Parathyroid adenoma (tissue), 2 donors: ENCODE measurements around the gene EPHA6.

Experiments used
- H2AFZ ChIP-seq: fragments of 300-600 bp; sonication (generic); one replicate; pipeline ENCODE4 v1.7.0; 2017; ENCODE audit warnings: antibody characterized with exemption, mild to moderate bottlenecking
- H3K27ac ChIP-seq: fragments of 300-600 bp; sonication (generic); one replicate; pipeline ENCODE4 v1.7.0; 2017
- H3K27me3 ChIP-seq: fragments of 300-600 bp; sonication (generic); one replicate; pipeline ENCODE4 v1.7.0; 2017; ENCODE audit warnings: low read length; ENCODE audit not compliant: control insufficient read depth, insufficient read depth
- H3K36me3 ChIP-seq: fragments of 300-600 bp; sonication (generic); one replicate; pipeline ENCODE4 v1.7.0; 2017; ENCODE audit warnings: low read length; ENCODE audit not compliant: control insufficient read depth, insufficient read depth
- H3K4me1 ChIP-seq: fragments of 300-600 bp; sonication (generic); one replicate; pipeline ENCODE4 v1.7.0; 2017; ENCODE audit warnings: control low read depth
- H3K4me2 ChIP-seq: fragments of 300-600 bp; sonication (generic); one replicate; pipeline ENCODE4 v1.7.0; 2017; ENCODE audit warnings: low read length
- H3K4me3 ChIP-seq: fragments of 300-600 bp; sonication (generic); one replicate; pipeline ENCODE4 v1.7.0; 2017; ENCODE audit warnings: low read depth, low read length
- H3K79me2 ChIP-seq: fragments of 300-600 bp; sonication (generic); one replicate; pipeline ENCODE4 v1.7.0; 2017; ENCODE audit warnings: control low read depth
- H3K9ac ChIP-seq: fragments of 300-600 bp; sonication (generic); one replicate; pipeline ENCODE4 v1.7.0; 2017; ENCODE audit warnings: mild to moderate bottlenecking
- H3K9me3 ChIP-seq: fragments of 300-600 bp; sonication (generic); one replicate; pipeline ENCODE4 v1.7.0; 2017; ENCODE audit warnings: low read length; ENCODE audit not compliant: control insufficient read depth
- CTCF ChIP-seq: fragments of 300-600 bp; sonication (generic); IDR thresholded peaks from one replicate; pipeline ENCODE4 v1.7.0; 2017; ENCODE audit warnings: antibody characterized with exemption, mild to moderate bottlenecking
- donor health status: primary hyperparathyroidism.

Gene EPHA6

GRCh38 chr3:97125902-97126499 is 311.6 kb downstream of the EPHA6 start:
- no peak overlapping the region for H3K4me2 ChIP-seq
- no peaks in the 10 kb centered on the region for H3K79me2 ChIP-seq
- no peak for TF ChIP-seq CTCF
- no peak overlapping the region for H3K4me3 ChIP-seq
- H3K4me1 ChIP-seq, result no peaks in the 10 kb centered on the region
- no peaks in the 10 kb centered on the region for H3K9me3 ChIP-seq
- H3K27me3 ChIP-seq, result no peaks in the 10 kb centered on the region
- H3K9ac ChIP-seq, result no peak overlapping the region
- H2AFZ ChIP-seq, result no peak overlapping the region
- no peaks in the 10 kb centered on the region for H3K36me3 ChIP-seq
- H3K27ac ChIP-seq, result no peak overlapping the region

DNA sequence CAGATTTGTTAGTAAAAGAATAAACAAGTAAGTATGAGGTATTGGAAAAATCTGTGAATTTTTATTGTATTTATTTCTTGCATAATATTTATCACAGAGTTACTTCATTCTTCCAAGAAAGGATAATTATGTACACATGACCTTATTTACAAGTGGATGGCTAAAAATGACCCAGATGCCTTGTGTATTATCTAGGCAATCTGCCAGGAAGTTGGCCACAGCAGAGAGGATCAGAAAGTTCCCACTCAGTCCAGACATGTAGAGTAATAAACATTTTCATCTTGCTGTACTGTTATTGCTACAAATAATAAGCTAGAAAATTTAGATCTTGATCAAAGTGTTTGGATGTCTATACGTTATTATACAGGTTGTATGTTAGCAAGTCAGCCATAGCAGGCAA is 317.1 kb downstream of the EPHA6 start:
- Histone ChIP-seq H3K27me3 (no peaks in the 10 kb centered on the region), H3K36me3 (no peaks in the 10 kb centered on the region), H3K4me3 (no peak overlapping the region), H3K79me2 (no peaks in the 10 kb centered on the region), H3K4me2 (no peak overlapping the region), H3K4me1 (no peaks in the 10 kb centered on the region), H3K9ac (no peak overlapping the region), H3K27ac (no peak overlapping the region), H2AFZ (no peak overlapping the region), H3K9me3 (no peaks in the 10 kb centered on the region)
- TF ChIP-seq CTCF, result no peak

GRCh38 chr3:97138914-97139541 is 324.6 kb downstream of the EPHA6 start:
- H3K79me2 ChIP-seq, result no peaks in the 10 kb centered on the region
- no peak overlapping the region for H3K4me2 ChIP-seq
- H3K9me3 ChIP-seq, result no peaks in the 10 kb centered on the region
- H3K27ac ChIP-seq, result no peak overlapping the region
- no peak overlapping the region for H3K4me3 ChIP-seq
- H3K27me3 ChIP-seq, result no peaks in the 10 kb centered on the region
- H3K36me3 ChIP-seq, result no peaks in the 10 kb centered on the region
- TF ChIP-seq CTCF, result no peak
- H3K4me1 ChIP-seq, result no peaks in the 10 kb centered on the region
- H3K9ac ChIP-seq, result no peak overlapping the region
- no peak overlapping the region for H2AFZ ChIP-seq

DNA sequence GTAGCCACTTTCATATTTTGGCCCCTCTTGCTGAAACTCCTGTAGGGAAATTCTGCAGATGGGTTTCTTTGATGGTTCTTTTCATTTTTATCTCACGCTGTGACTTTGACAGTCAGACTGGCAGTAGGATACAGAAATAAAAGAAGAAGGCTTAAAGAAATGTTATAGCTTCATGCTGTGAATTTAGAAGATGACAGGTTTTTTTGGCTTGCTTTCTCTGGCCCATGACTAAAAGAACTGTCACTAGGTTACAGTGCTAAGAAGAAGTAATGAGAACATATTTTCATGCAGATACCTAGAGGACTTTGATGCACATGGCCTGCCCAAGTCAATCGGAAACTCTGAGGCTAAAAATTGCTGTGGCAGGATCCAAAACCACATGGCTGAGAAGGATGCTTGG is 334.5 kb downstream of the EPHA6 start:
- H3K27ac ChIP-seq, result no peak overlapping the region
- H3K4me2 ChIP-seq, result no peak overlapping the region
- no peaks in the 10 kb centered on the region for H3K4me1 ChIP-seq
- no peaks in the 10 kb centered on the region for H3K27me3 ChIP-seq
- H3K79me2 ChIP-seq, result no peaks in the 10 kb centered on the region
- no peak overlapping the region for H3K4me3 ChIP-seq
- H2AFZ ChIP-seq, result no peak overlapping the region
- no peaks in the 10 kb centered on the region for H3K36me3 ChIP-seq
- no peaks in the 10 kb centered on the region for H3K9me3 ChIP-seq
- H3K9ac ChIP-seq, result no peak overlapping the region
- no peak for TF ChIP-seq CTCF

GRCh38 chr3:97161169-97161568 is 346.8 kb downstream of the EPHA6 start:
- Histone ChIP-seq H3K4me2 (no peak overlapping the region), H3K9me3 (no peaks in the 10 kb centered on the region), H3K79me2 (no peaks in the 10 kb centered on the region), H3K36me3 (no peaks in the 10 kb centered on the region), H3K4me1 (no peaks in the 10 kb centered on the region), H3K9ac (no peak overlapping the region), H2AFZ (no peak overlapping the region), H3K4me3 (no peak overlapping the region), H3K27me3 (no peaks in the 10 kb centered on the region), H3K27ac (no peak overlapping the region)
- TF ChIP-seq CTCF, result no peak
